CD4-positive, alpha-beta T cell treated with Interleukin-6 for 4 hours (primary cell): ENCODE measurements around the gene TACC2.

Experiments
- DNase-seq: peaks from one replicate; pipeline ENCODE4 v3.0.0-alpha.2; 2020; ENCODE audit warnings: mixed read lengths

TACC2 gene

GRCh38 chr10:122033224-122033926 is 44.4 kb downstream of the TACC2 start:
- DNase-seq: no peak

- no peak for DNase-seq
These were observed 45.3 kb downstream of the TACC2 start for GRCh38 chr10:122034149-122034756.

GRCh38 chr10:122040786-122041185 is 51.8 kb downstream of the TACC2 start:
- DNase-seq: no peak

- DNase-seq: no peak
These were observed 53.9 kb downstream of the TACC2 start for GRCh38 chr10:122042836-122043235.

GRCh38 chr10:122044045-122044661 is 55.2 kb downstream of the TACC2 start:
- DNase-seq: no peak

- DNase-seq: no peak
These were observed 55.8 kb downstream of the TACC2 start for GRCh38 chr10:122044713-122045112.

- no peak for DNase-seq
These were observed 56.2 kb downstream of the TACC2 start for GRCh38 chr10:122045212-122045611.

- no peak for DNase-seq
These were observed 58.6 kb downstream of the TACC2 start for GRCh38 chr10:122047560-122047959.

GRCh38 chr10:122049076-122049475 is 60.1 kb downstream of the TACC2 start:
- DNase-seq: no peak

- no peak for DNase-seq
These were observed 61.3 kb downstream of the TACC2 start for GRCh38 chr10:122050311-122050710.

GRCh38 chr10:122050811-122051210 is 61.8 kb downstream of the TACC2 start:
- DNase-seq: no peak

GRCh38 chr10:122051609-122052385 is 62.8 kb downstream of the TACC2 start:
- no peak for DNase-seq

GRCh38 chr10:122052701-122053100 is 63.7 kb downstream of the TACC2 start:
- no peak for DNase-seq

GRCh38 chr10:122053314-122053713 is 64.4 kb downstream of the TACC2 start:
- no peak for DNase-seq

- no peak for DNase-seq
These were observed 65.4 kb downstream of the TACC2 start for GRCh38 chr10:122054048-122055025.

- DNase-seq: no peak
These were observed 66.3 kb downstream of the TACC2 start for GRCh38 chr10:122055252-122055651.

GRCh38 chr10:122056431-122057094 is 67.6 kb downstream of the TACC2 start:
- DNase-seq: no peak

- no peak for DNase-seq
These were observed 69.0 kb downstream of the TACC2 start for GRCh38 chr10:122057841-122058413.

GRCh38 chr10:122060250-122060649 is 71.3 kb downstream of the TACC2 start:
- DNase-seq: no peak

GRCh38 chr10:122062831-122063674 is 74.1 kb downstream of the TACC2 start:
- no peak for DNase-seq
